ENCODE results near the gene RGS3.
A peak's percentile ranks its signal among the peaks of the same experiment; 100 is the strongest.

Gene RGS3

DNA sequence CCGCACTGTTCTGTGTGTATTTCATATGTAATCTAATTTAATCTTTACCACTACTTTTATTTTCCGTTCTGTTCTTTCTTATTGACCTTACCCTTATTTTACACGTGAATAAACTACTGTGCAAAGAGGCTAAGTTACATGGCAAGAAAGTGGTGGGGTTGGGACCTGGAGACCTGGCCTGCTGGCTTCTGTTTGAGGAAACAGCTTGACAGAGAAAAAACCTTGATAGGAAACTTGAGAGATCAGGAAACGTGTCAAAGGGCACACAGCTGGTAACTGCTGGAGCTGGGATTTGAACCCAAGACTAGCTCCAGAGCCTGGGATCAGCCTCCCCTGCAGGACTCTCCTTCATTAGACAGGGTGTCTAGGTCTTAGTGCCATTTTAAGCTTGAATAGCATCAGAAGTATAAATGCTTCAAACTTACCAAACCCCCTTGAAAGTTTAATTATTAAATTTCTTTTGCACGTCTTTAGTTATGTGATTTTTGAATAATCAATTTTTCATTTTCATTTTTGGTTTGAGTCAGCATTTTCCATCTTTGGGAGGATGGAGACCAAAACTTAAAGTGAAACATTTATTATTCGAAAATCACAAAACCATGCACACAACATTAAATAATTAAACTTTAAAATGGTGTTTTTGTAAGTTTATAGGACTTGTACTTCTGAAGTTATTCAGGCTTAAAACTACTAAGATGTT, 129.5 kb downstream of the RGS3 start:
- Histone ChIP-seq H3K14ac (ENCODE audit: low read length) (no peak overlapping the region), H4K91ac (ENCODE audit: low read depth, low read length, poor library complexity) (no peak overlapping the region), H3K4me2 (ENCODE audit: insufficient read depth, low read length, poor library complexity, severe bottlenecking) (peak overlapping the region; percentile 49), H3K9me3 (replicated peaks in 1 of 2; ENCODE audit: control insufficient read depth in 2 of 2, insufficient read depth in 1 of 2, low read depth in 1 of 2, low read length in 2 of 2) (no peaks in the 10 kb centered on the region), H3K36me3 (replicated peaks in 1 of 2; ENCODE audit: control insufficient read depth in 2 of 2, insufficient read depth in 2 of 2, low read length in 2 of 2) (peaks cover 19 to 28% of the 10 kb centered on the region in 2 donors), H3K18ac (ENCODE audit: low read length) (peak overlapping the region; percentile 27), H2BK15ac (ENCODE audit: low read length) (no peak overlapping the region), H3K4me3 (ENCODE audit: low read length in 2 of 2) (no peak overlapping the region), H3K9ac (ENCODE audit: low read depth, low read length, poor library complexity) (no peak overlapping the region), H2BK120ac (ENCODE audit: low read depth, low read length) (no peak overlapping the region), H2AFZ (ENCODE audit: low read length) (peak overlapping the region; percentile 67), H3K4me1 (ENCODE audit: control insufficient read depth in 2 of 2, insufficient read depth in 1 of 2, low read depth in 1 of 2, low read length in 2 of 2) (peaks cover 20 to 40% of the 10 kb centered on the region in 2 donors), H4K8ac (ENCODE audit: low read depth, low read length) (no peak overlapping the region), H3K23ac (ENCODE audit: low read depth, low read length, poor library complexity) (no peak overlapping the region), H3K27me3 (ENCODE audit: control insufficient read depth in 3 of 3, insufficient read depth in 3 of 3, low read depth in 1 of 3, low read length in 3 of 3) (no peaks in the 10 kb centered on the region), H3K4ac (ENCODE audit: low read length) (no peak overlapping the region), H2AK5ac (ENCODE audit: low read depth, low read length) (no peak overlapping the region), H2BK12ac (ENCODE audit: low read length) (no peak overlapping the region), H3K79me1 (ENCODE audit: low read depth, low read length) (peaks cover 8% of the 10 kb centered on the region), H2BK5ac (ENCODE audit: low read length) (peak overlapping the region; percentile 72), H3K27ac (replicated peaks; ENCODE audit: low read length) (peak overlapping the region; percentile 89)
- no peak for DNase-seq (ENCODE audit: low spot score)
- WGBS, 2 donors (ENCODE audit: extremely low coverage in 2 of 2, insufficient read length in 2 of 2, insufficient replicate concordance in 1 of 2) = 100% methylated on average over 2 of the region's 6 CpGs; no CpG with 5 or more reads in 1 of the 2 donors

DNA sequence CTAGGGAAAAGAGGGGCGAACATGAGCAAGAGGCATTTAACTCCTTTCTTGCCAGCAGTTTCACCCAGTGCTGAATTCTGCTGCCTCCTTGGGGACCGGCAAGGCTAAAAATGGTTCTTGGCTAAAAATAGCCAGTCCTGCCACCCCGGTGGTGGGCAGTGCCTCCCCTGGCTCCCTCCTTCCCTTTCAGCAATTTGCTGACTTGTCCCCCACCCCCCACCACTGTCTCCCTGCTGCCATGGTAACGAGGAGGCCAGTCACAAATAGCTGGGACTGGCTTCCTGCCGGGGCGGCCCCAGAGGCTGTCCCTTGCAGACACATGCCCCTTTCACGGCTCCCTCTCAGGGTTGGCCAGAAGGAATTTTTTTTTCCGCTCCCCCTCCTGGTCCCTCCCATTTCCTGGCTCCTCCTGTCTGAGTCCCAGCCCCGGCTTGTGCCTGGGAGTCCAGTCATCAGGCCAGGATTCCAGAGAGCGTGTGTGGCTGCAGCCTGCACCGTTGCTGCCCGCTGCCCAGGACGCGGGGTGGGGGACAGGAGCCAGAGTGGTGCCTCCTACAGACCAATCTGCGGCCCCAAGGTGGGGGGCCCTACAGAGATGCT, 130.3 kb downstream of the RGS3 start:
- Histone ChIP-seq H3K4ac (ENCODE audit: low read length) (no peak overlapping the region), H3K27me3 (ENCODE audit: control insufficient read depth in 3 of 3, insufficient read depth in 3 of 3, low read depth in 1 of 3, low read length in 3 of 3) (no peaks in the 10 kb centered on the region), H4K8ac (ENCODE audit: low read depth, low read length) (no peak overlapping the region), H3K36me3 (replicated peaks in 1 of 2; ENCODE audit: control insufficient read depth in 2 of 2, insufficient read depth in 2 of 2, low read length in 2 of 2) (peaks cover 19 to 30% of the 10 kb centered on the region in 2 donors), H2AK5ac (ENCODE audit: low read depth, low read length) (peak overlapping the region; percentile 26), H3K9me3 (replicated peaks in 1 of 2; ENCODE audit: control insufficient read depth in 2 of 2, insufficient read depth in 1 of 2, low read depth in 1 of 2, low read length in 2 of 2) (no peaks in the 10 kb centered on the region), H2BK5ac (ENCODE audit: low read length) (peak overlapping the region; percentile 91), H2AFZ (ENCODE audit: low read length) (peak overlapping the region; percentile 67), H3K18ac (ENCODE audit: low read length) (peak overlapping the region; percentile 89), H3K27ac (replicated peaks; ENCODE audit: low read length) (peak overlapping the region; percentile 89), H2BK12ac (ENCODE audit: low read length) (no peak overlapping the region), H3K4me2 (ENCODE audit: insufficient read depth, low read length, poor library complexity, severe bottlenecking) (peak overlapping the region; percentile 90), H4K91ac (ENCODE audit: low read depth, low read length, poor library complexity) (no peak overlapping the region), H3K79me1 (ENCODE audit: low read depth, low read length) (peaks cover 8% of the 10 kb centered on the region), H2BK120ac (ENCODE audit: low read depth, low read length) (no peak overlapping the region), H3K9ac (ENCODE audit: low read depth, low read length, poor library complexity) (peak overlapping the region; percentile 90), H3K4me3 (ENCODE audit: low read length in 2 of 2) (peak overlapping the region; percentile 76 to 78), H3K4me1 (ENCODE audit: control insufficient read depth in 2 of 2, insufficient read depth in 1 of 2, low read depth in 1 of 2, low read length in 2 of 2) (peaks cover 23 to 40% of the 10 kb centered on the region in 2 donors), H3K14ac (ENCODE audit: low read length) (peak overlapping the region; percentile 12), H2BK15ac (ENCODE audit: low read length) (peak overlapping the region; percentile 82), H3K23ac (ENCODE audit: low read depth, low read length, poor library complexity) (peak overlapping the region; percentile 3)
- DNase-seq (ENCODE audit: low spot score) = peak; percentile 98
- no CpG with 5 or more reads among the region's 15 CpGs for WGBS, 2 donors (ENCODE audit: extremely low coverage in 2 of 2, insufficient read length in 2 of 2, insufficient replicate concordance in 1 of 2)

DNA sequence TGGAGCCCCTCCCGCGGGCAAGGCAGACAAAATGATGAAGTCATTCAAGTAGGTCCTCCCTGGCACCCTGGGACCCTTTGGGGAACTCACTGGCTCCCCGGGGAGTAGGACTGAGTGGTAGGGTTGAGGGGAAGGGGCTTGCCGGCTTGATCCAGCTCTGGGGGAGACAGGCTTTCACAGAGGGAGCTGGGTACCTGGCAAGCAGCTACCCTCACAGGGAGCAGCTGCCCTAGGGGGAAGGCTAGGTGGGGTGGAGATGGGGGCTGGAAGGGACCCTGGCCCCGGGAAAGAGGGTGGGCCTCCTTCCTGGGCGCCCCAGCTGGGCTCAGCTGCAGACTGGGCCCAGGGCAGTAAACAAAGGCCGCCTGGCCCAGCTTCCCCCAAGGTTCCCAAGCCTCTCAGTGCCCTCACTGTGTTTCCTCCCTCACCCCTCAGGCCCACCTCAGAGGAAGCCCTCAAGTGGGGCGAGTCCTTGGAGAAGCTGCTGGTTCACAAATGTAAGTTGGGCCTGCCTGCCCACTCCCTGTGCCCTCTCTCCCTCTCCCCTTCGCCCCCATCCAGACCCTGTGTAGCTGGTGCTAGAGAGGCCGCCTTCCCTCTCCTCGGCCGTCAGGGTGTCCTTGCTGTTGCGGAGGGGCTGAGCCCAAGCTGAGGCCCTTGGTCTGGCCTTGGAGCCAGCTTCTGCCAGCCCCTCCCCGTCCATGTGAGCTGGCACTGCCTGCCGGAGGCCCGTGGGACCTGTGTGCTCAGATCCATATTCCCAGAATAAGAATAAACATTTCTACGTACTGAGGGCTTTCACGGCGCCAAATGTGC, 131.2 kb downstream of the RGS3 start:
- H3K18ac ChIP-seq (ENCODE audit: low read length) = peak overlapping the region; percentile 89
- H3K27ac ChIP-seq (replicated peaks; ENCODE audit: low read length) = peak overlapping the region; percentile 48
- DNase-seq (ENCODE audit: low spot score) = no peak
- H4K8ac ChIP-seq (ENCODE audit: low read depth, low read length) = no peak overlapping the region
- H2AFZ ChIP-seq (ENCODE audit: low read length) = peak overlapping the region; percentile 66
- H3K14ac ChIP-seq (ENCODE audit: low read length) = peak overlapping the region; percentile 12
- peak overlapping the region; percentile 82 for H2BK15ac ChIP-seq (ENCODE audit: low read length)
- H3K4ac ChIP-seq (ENCODE audit: low read length) = no peak overlapping the region
- H3K9ac ChIP-seq (ENCODE audit: low read depth, low read length, poor library complexity) = peak overlapping the region; percentile 90
- H4K91ac ChIP-seq (ENCODE audit: low read depth, low read length, poor library complexity) = no peak overlapping the region
- peak overlapping the region; percentile 24 for H2BK12ac ChIP-seq (ENCODE audit: low read length)
- peak overlapping the region; percentile 26 for H2AK5ac ChIP-seq (ENCODE audit: low read depth, low read length)
- H3K27me3 ChIP-seq (ENCODE audit: control insufficient read depth in 3 of 3, insufficient read depth in 3 of 3, low read depth in 1 of 3, low read length in 3 of 3) = no peaks in the 10 kb centered on the region
- peaks cover 29 to 33% of the 10 kb centered on the region in 2 donors for H3K4me1 ChIP-seq (ENCODE audit: control insufficient read depth in 2 of 2, insufficient read depth in 1 of 2, low read depth in 1 of 2, low read length in 2 of 2)
- peak overlapping the region; percentile 90 for H3K4me2 ChIP-seq (ENCODE audit: insufficient read depth, low read length, poor library complexity, severe bottlenecking)
- H3K79me1 ChIP-seq (ENCODE audit: low read depth, low read length) = peaks cover 8% of the 10 kb centered on the region
- H3K23ac ChIP-seq (ENCODE audit: low read depth, low read length, poor library complexity) = no peak overlapping the region
- peak overlapping the region; percentile 91 for H2BK5ac ChIP-seq (ENCODE audit: low read length)
- WGBS, 2 donors (ENCODE audit: extremely low coverage in 2 of 2, insufficient read length in 2 of 2, insufficient replicate concordance in 1 of 2) = no CpG with 5 or more reads among the region's 19 CpGs
- H3K36me3 ChIP-seq (replicated peaks in 1 of 2; ENCODE audit: control insufficient read depth in 2 of 2, insufficient read depth in 2 of 2, low read length in 2 of 2) = peaks cover 19 to 30% of the 10 kb centered on the region in 2 donors
- peak overlapping the region; percentile 76 to 78 for H3K4me3 ChIP-seq (ENCODE audit: low read length in 2 of 2)
- no peaks in the 10 kb centered on the region for H3K9me3 ChIP-seq (replicated peaks in 1 of 2; ENCODE audit: control insufficient read depth in 2 of 2, insufficient read depth in 1 of 2, low read depth in 1 of 2, low read length in 2 of 2)
- no peak overlapping the region for H2BK120ac ChIP-seq (ENCODE audit: low read depth, low read length)
